SJCRH30 (cell line): ENCODE measurements around the gene RPS19. TPM values are rescaled to one million over a fixed set of nuclear protein-coding genes. Genes with fewer than 3 reads are reported as not detected.

Experiments used
- DNase-seq, 2 experiments: peaks; one replicate each; pipeline ENCODE4 v3.0.0-alpha.2; 2015 to 2020
- H3K27ac ChIP-seq: fragments of 250-450 bp; sonication (Bioruptor Pico); 2 replicates; pipeline ENCODE4 v1.5.1; 2020; ENCODE audit warnings: mild to moderate bottlenecking, moderate library complexity
- H3K27me3 ChIP-seq: fragments of 250-450 bp; sonication (Bioruptor Pico); 2 replicates; pipeline ENCODE4 v1.5.1; 2020; ENCODE audit warnings: mild to moderate bottlenecking, moderate library complexity
- H3K36me3 ChIP-seq: fragments of 250-450 bp; sonication (Bioruptor Pico); 2 replicates; pipeline ENCODE4 v1.5.1; 2020; ENCODE audit warnings: mild to moderate bottlenecking, moderate library complexity
- H3K4me1 ChIP-seq: fragments of 250-450 bp; sonication (Bioruptor Pico); 2 replicates; pipeline ENCODE4 v1.5.1; 2020; ENCODE audit warnings: mild to moderate bottlenecking, moderate library complexity
- H3K4me3 ChIP-seq: fragments of 250-450 bp; sonication (Bioruptor Pico); 2 replicates; pipeline ENCODE4 v1.5.1; 2020; ENCODE audit warnings: mild to moderate bottlenecking, moderate library complexity
- H3K9me3 ChIP-seq: fragments of 250-450 bp; sonication (Bioruptor Pico); replicated peaks from 2 replicates; pipeline ENCODE4 v1.5.1; 2020; ENCODE audit warnings: mild to moderate bottlenecking, moderate library complexity
- total RNA-seq: library from RNA; depleted of rRNA; stranded (reverse); fragments of >200 nt; shearing (Covaris generic); gene quantifications from 2 replicates; pipeline ENCODE4 v1.2.3, GENCODE V29; 2014

RPS19 gene
- total RNA-seq, 1 experiment from 2014 or later, result 2,068 TPM

GRCh38 chr19:41879670-41880328 is 19.7 kb downstream of the RPS19 start:
- H3K27me3 ChIP-seq, result 0 out of 2 replicates have a peak, but pooled peaks cover 4% of the 10 kb centered on the region
- H3K36me3 ChIP-seq, result no peaks in the 10 kb centered on the region
- no peaks in the 10 kb centered on the region for H3K9me3 ChIP-seq
- H3K4me1 ChIP-seq, result no peaks in the 10 kb centered on the region; the same call in 1 of the 2 replicates
- no peak overlapping the region for H3K27ac ChIP-seq
- no peak for DNase-seq
- no peak overlapping the region for H3K4me3 ChIP-seq

GRCh38 chr19:41880329-41880708 is 20.3 kb downstream of the RPS19 start:
- H3K4me1 ChIP-seq, result no peaks in the 10 kb centered on the region; the same call in 1 of the 2 replicates
- 0 out of 2 replicates have a peak, but pooled peaks cover 4% of the 10 kb centered on the region for H3K27me3 ChIP-seq
- no peak for DNase-seq
- H3K9me3 ChIP-seq, result no peaks in the 10 kb centered on the region
- no peak overlapping the region for H3K27ac ChIP-seq
- no peak overlapping the region for H3K4me3 ChIP-seq
- no peaks in the 10 kb centered on the region for H3K36me3 ChIP-seq

- Histone ChIP-seq H3K4me1 (no peaks in the 10 kb centered on the region), H3K27me3 (0 out of 2 replicates have a peak, but pooled peaks cover under 1% of the 10 kb centered on the region), H3K27ac (no peak within 1 kb of the TSS), H3K36me3 (no peaks in the 10 kb centered on the region), H3K4me3 (peak within 1 kb of the TSS; percentile 77), H3K9me3 (no peaks in the 10 kb centered on the region)
- DNase-seq, result peak; percentile 62
Observed at GRCh38 chr19:41882568-41883462, 22.8 kb downstream of the RPS19 start, which contains the start of gene ARHGEF1. TSS of gene ARHGEF1 (plus strand) at chr19:41883184. CDS start at chr19:41888083, 4,899 bp downstream.

GRCh38 chr19:41883463-41883820 is 23.4 kb downstream of the RPS19 start:
- Histone ChIP-seq H3K27me3 (no peaks in the 10 kb centered on the region), H3K27ac (no peak overlapping the region)
- no peak for DNase-seq

GRCh38 chr19:41883821-41884733 is 24.0 kb downstream of the RPS19 start:
- Histone ChIP-seq H3K36me3 (no peaks in the 10 kb centered on the region), H3K27me3 (no peaks in the 10 kb centered on the region), H3K4me3 (peak overlapping the region; percentile 77), H3K9me3 (no peaks in the 10 kb centered on the region), H3K4me1 (no peaks in the 10 kb centered on the region), H3K27ac (peak overlapping the region; percentile 3; the same call in 1 of the 2 replicates)
- DNase-seq, result peak; percentile 98

More at GRCh38 chr19:41883463-41883820, 23.4 kb downstream of the RPS19 start:
- H3K9me3 ChIP-seq, result no peaks in the 10 kb centered on the region
- H3K4me3 ChIP-seq, result peak overlapping the region; percentile 77
- H3K4me1 ChIP-seq, result no peaks in the 10 kb centered on the region
- H3K36me3 ChIP-seq, result no peaks in the 10 kb centered on the region

- no peak for DNase-seq
- Histone ChIP-seq H3K4me1 (no peaks in the 10 kb centered on the region), H3K27ac (no peak overlapping the region), H3K27me3 (no peaks in the 10 kb centered on the region), H3K36me3 (no peaks in the 10 kb centered on the region), H3K4me3 (no peak overlapping the region), H3K9me3 (no peaks in the 10 kb centered on the region)
Observed at GRCh38 chr19:41886761-41887710, 27.0 kb downstream of the RPS19 start.

- Histone ChIP-seq H3K27me3 (no peaks in the 10 kb centered on the region), H3K9me3 (no peaks in the 10 kb centered on the region), H3K36me3 (no peaks in the 10 kb centered on the region), H3K27ac (no peak overlapping the region), H3K4me1 (no peaks in the 10 kb centered on the region), H3K4me3 (no peak overlapping the region)
- DNase-seq, result no peak
Observed at GRCh38 chr19:41887711-41888382, 27.8 kb downstream of the RPS19 start.

GRCh38 chr19:41888926-41889325 is 28.9 kb downstream of the RPS19 start:
- H3K4me1 ChIP-seq, result no peaks in the 10 kb centered on the region
- H3K27me3 ChIP-seq, result no peaks in the 10 kb centered on the region
- no peak overlapping the region for H3K4me3 ChIP-seq
- no peak overlapping the region for H3K27ac ChIP-seq
- no peaks in the 10 kb centered on the region for H3K36me3 ChIP-seq
- DNase-seq, result no peak
- H3K9me3 ChIP-seq, result no peaks in the 10 kb centered on the region

GRCh38 chr19:41889896-41890295 is 29.8 kb downstream of the RPS19 start:
- 0 out of 2 replicates have a peak, but pooled peaks cover 3% of the 10 kb centered on the region for H3K36me3 ChIP-seq
- H3K9me3 ChIP-seq, result no peaks in the 10 kb centered on the region
- H3K4me1 ChIP-seq, result no peaks in the 10 kb centered on the region
- no peak overlapping the region for H3K27ac ChIP-seq
- DNase-seq, result no peak
- H3K27me3 ChIP-seq, result no peaks in the 10 kb centered on the region
- H3K4me3 ChIP-seq, result no peak overlapping the region

- H3K36me3 ChIP-seq, result peaks cover 5% of the 10 kb centered on the region; the same call in 1 of the 2 replicates
- H3K9me3 ChIP-seq, result no peaks in the 10 kb centered on the region
- no peak overlapping the region for H3K27ac ChIP-seq
- no peak for DNase-seq
- no peaks in the 10 kb centered on the region for H3K4me1 ChIP-seq
- H3K27me3 ChIP-seq, result no peaks in the 10 kb centered on the region
- H3K4me3 ChIP-seq, result no peak overlapping the region
Observed at GRCh38 chr19:41890936-41891335, 30.9 kb downstream of the RPS19 start.

GRCh38 chr19:41892173-41892902 is 32.3 kb downstream of the RPS19 start:
- peaks cover 8% of the 10 kb centered on the region for H3K36me3 ChIP-seq

GRCh38 chr19:41893899-41894298 is 33.8 kb downstream of the RPS19 start:
- H3K4me1 ChIP-seq, result no peaks in the 10 kb centered on the region
- H3K9me3 ChIP-seq, result no peaks in the 10 kb centered on the region
- no peak overlapping the region for H3K27ac ChIP-seq
- H3K4me3 ChIP-seq, result no peak overlapping the region
- no peaks in the 10 kb centered on the region for H3K27me3 ChIP-seq
- H3K36me3 ChIP-seq, result peaks cover 12% of the 10 kb centered on the region
- DNase-seq, result peak in 1 of 2 experiments; percentile 42

More at GRCh38 chr19:41892173-41892902, 32.3 kb downstream of the RPS19 start:
- H3K4me1 ChIP-seq, result no peaks in the 10 kb centered on the region
- H3K9me3 ChIP-seq, result no peaks in the 10 kb centered on the region
- H3K4me3 ChIP-seq, result no peak overlapping the region
- no peak overlapping the region for H3K27ac ChIP-seq
- H3K27me3 ChIP-seq, result no peaks in the 10 kb centered on the region
- DNase-seq, result no peak
